GM21528 (cell line): ENCODE data around the gene APLNR.
"Not testable (repeated sequence)": the region's sequence is repeated elsewhere in the genome, so short reads cannot be mapped to it uniquely, and the experiment has no call there.

Experiments
- ATAC-seq: cut with Tn5 transposase; IDR thresholded peaks from one replicate; pipeline ENCODE4 v1.9.1; 2021; ENCODE audit warnings: mild to moderate bottlenecking, moderate library complexity; ENCODE audit not compliant: unreplicated experiment, low FRiP score

APLNR gene

GRCh38 chr11:57237204-57237681 is at the start of gene APLNR:
Gene APLNR (minus strand): TSS chr11:57237250. CDS start chr11:57237004, 246 bp downstream.
- ATAC-seq = no peak

- no peak for ATAC-seq
Observed at GRCh38 chr11:57283231-57283990, 46.4 kb upstream of the APLNR start.

GRCh38 chr11:57281546-57281945 is 44.5 kb upstream of the APLNR start:
- not testable (repeated sequence) for ATAC-seq

- ATAC-seq = no peak
Observed at GRCh38 chr11:57279116-57279515, 42.1 kb upstream of the APLNR start.

- ATAC-seq = no peak
Observed at GRCh38 chr11:57278721-57279095, 41.7 kb upstream of the APLNR start.

- ATAC-seq = peak; percentile 67
Observed at GRCh38 chr11:57277845-57278720, 41.0 kb upstream of the APLNR start.

GRCh38 chr11:57276971-57277675 is 40.1 kb upstream of the APLNR start:
- no peak for ATAC-seq

GRCh38 chr11:57276169-57276970 is 39.3 kb upstream of the APLNR start:
- no peak for ATAC-seq

GRCh38 chr11:57275582-57275981 is 38.5 kb upstream of the APLNR start:
- ATAC-seq = no peak

- no peak for ATAC-seq
Observed at GRCh38 chr11:57274904-57275498, 38.0 kb upstream of the APLNR start.

- ATAC-seq = no peak
Observed at GRCh38 chr11:57273448-57274058, 36.5 kb upstream of the APLNR start.

GRCh38 chr11:57269571-57270021 is 32.5 kb upstream of the APLNR start:
- ATAC-seq = no peak

GRCh38 chr11:57266157-57266556 is 29.1 kb upstream of the APLNR start:
- no peak for ATAC-seq

- no peak for ATAC-seq
Observed at GRCh38 chr11:57263351-57263750, 26.3 kb upstream of the APLNR start.

- ATAC-seq = no peak
Observed at GRCh38 chr11:57262157-57262556, 25.1 kb upstream of the APLNR start.

- ATAC-seq = no peak
Observed at GRCh38 chr11:57260937-57261783, 24.1 kb upstream of the APLNR start.

GRCh38 chr11:57256119-57256518 is 19.1 kb upstream of the APLNR start:
- ATAC-seq = no peak

GRCh38 chr11:57255618-57256017 is 18.6 kb upstream of the APLNR start:
- ATAC-seq = no peak
